IMR-90 (cell line): Measurements from ENCODE around the gene ID1. TPM values are rescaled to one million over a fixed set of nuclear protein-coding genes. Genes with fewer than 3 reads are reported as not detected.
A peak's percentile ranks its signal among the peaks of the same experiment; 100 is the strongest.

ENCODE experiments used
- ATAC-seq: fragments of 200-7000 bp; cut with Tn5 transposase; 2 replicates; pipeline ENCODE4 v1.9.1; 2020; ENCODE audit warnings: low read depth, mild to moderate bottlenecking, moderate library complexity
- BruUV-seq: library from RNA; stranded (reverse); fragments of 400-500 nt; replicated peaks from 2 replicates; lab custom pipeline; 2021; lab: Mats Ljungman, UMichigan
- CTCF ChIA-PET: fragments of 300-600 bp; formaldehyde crosslinking; extraction: SDS; loops from one replicate; lab custom pipeline; 2021; ENCODE audit warnings: antibody characterized with exemption; lab: Yijun Ruan, JAX
- POLR2A ChIA-PET: fragments of 300-600 bp; sonication (Branson Sonifier 250); formaldehyde crosslinking; loops from one replicate; lab custom pipeline; 2022; ENCODE audit warnings: antibody characterized with exemption; ENCODE audit not compliant: unreplicated experiment; lab: Charles Lee
- DNase-seq: peaks from one replicate; pipeline ENCODE4 v3.0.0; 2013
- H2AFZ ChIP-seq: replicated peaks from 2 replicates; pipeline ENCODE3; 2013; ENCODE audit warnings: low read length, mild to moderate bottlenecking; ENCODE audit not compliant: poor library complexity
- H2AK5ac ChIP-seq: 2 replicates; pipeline ENCODE4 v1.6.1; 2013; ENCODE audit warnings: low read depth, low read length, inconsistent platforms
- H2AK9ac ChIP-seq: replicated peaks from 2 replicates; pipeline ENCODE3; 2013; ENCODE audit warnings: mild to moderate bottlenecking, low read depth, low read length, moderate library complexity; ENCODE audit not compliant: poor library complexity
- H2BK120ac ChIP-seq: 2 replicates; pipeline ENCODE4 v1.6.1; 2013; ENCODE audit warnings: low read depth, low read length, inconsistent platforms
- H2BK15ac ChIP-seq: 3 replicates; pipeline ENCODE4 v1.6.1; 2013; ENCODE audit warnings: low read depth, low read length, inconsistent platforms
- H2BK20ac ChIP-seq: 2 replicates; pipeline ENCODE4 v1.6.1; 2013; ENCODE audit warnings: low read depth, mild to moderate bottlenecking, inconsistent platforms, low read length, moderate library complexity
- H2BK5ac ChIP-seq: 2 replicates; pipeline ENCODE4 v1.6.1; 2013; ENCODE audit warnings: mild to moderate bottlenecking, low read depth, low read length, inconsistent platforms; ENCODE audit not compliant: poor library complexity, severe bottlenecking
- H3K14ac ChIP-seq: replicated peaks from 2 replicates; pipeline ENCODE4 v1.6.1; 2013; ENCODE audit warnings: low read depth, low read length, inconsistent platforms
- H3K18ac ChIP-seq: 2 replicates; pipeline ENCODE4 v1.6.1; 2013; ENCODE audit warnings: low read depth, low read length, control low read depth
- H3K23ac ChIP-seq: 2 replicates; pipeline ENCODE4 v1.6.1; 2013; ENCODE audit warnings: low read depth, low read length, inconsistent platforms
- H3K27ac ChIP-seq: 2 replicates; pipeline ENCODE4 v1.5.1; 2013; ENCODE audit warnings: mild to moderate bottlenecking, control low read depth, low read length; ENCODE audit not compliant: insufficient read depth
- H3K27me3 ChIP-seq: 2 replicates; pipeline ENCODE4 v1.6.1; 2013; ENCODE audit warnings: low read length; ENCODE audit not compliant: control insufficient read depth, insufficient read depth
- H3K36me3 ChIP-seq: 2 replicates; pipeline ENCODE4 v1.6.1; 2013; ENCODE audit warnings: low read length, mixed read lengths; ENCODE audit not compliant: control insufficient read depth, insufficient read depth
- H3K4ac ChIP-seq: 2 replicates; pipeline ENCODE4 v1.6.1; 2013; ENCODE audit warnings: low read depth, low read length, inconsistent platforms
- H3K4me1 ChIP-seq: 2 replicates; pipeline ENCODE4 v1.6.1; 2013; ENCODE audit warnings: low read length, mixed read lengths; ENCODE audit not compliant: control insufficient read depth, insufficient read depth
- H3K4me2 ChIP-seq: 2 replicates; pipeline ENCODE4 v1.6.1; 2013; ENCODE audit warnings: low read depth, mild to moderate bottlenecking, control low read depth, low read length, moderate library complexity
- H3K4me3 ChIP-seq: 2 replicates; pipeline ENCODE4 v1.5.1; 2013; ENCODE audit warnings: low read depth, mild to moderate bottlenecking, control low read depth, low read length, moderate library complexity; ENCODE audit not compliant: insufficient read depth
- H3K56ac ChIP-seq: 2 replicates; pipeline ENCODE4 v1.6.1; 2013; ENCODE audit warnings: low read length, inconsistent platforms; ENCODE audit not compliant: insufficient read depth; ENCODE audit errors: extremely low read depth
- H3K79me1 ChIP-seq, 2 experiments: 2 replicates each; pipeline ENCODE4 v1.6.1; 2013; ENCODE audit warnings: low read length in 2 of 2, inconsistent platforms in 1 of 2, low read depth in 1 of 2
- H3K9ac ChIP-seq: 2 replicates; pipeline ENCODE4 v1.6.1; 2013; ENCODE audit warnings: low read depth, low read length, control low read depth
- H3K9me1 ChIP-seq: 2 replicates; pipeline ENCODE4 v1.6.1; 2013; ENCODE audit warnings: low read length, inconsistent platforms; ENCODE audit not compliant: insufficient read depth
- H3K9me3 ChIP-seq: 2 replicates; pipeline ENCODE4 v1.6.1; 2013; ENCODE audit warnings: low read length; ENCODE audit not compliant: control insufficient read depth, insufficient read depth
- H4K20me1 ChIP-seq: 2 replicates; pipeline ENCODE4 v1.6.1; 2013; ENCODE audit warnings: low read length, inconsistent platforms; ENCODE audit not compliant: insufficient read depth
- H4K5ac ChIP-seq: 2 replicates; pipeline ENCODE4 v1.6.1; 2013; ENCODE audit warnings: mild to moderate bottlenecking, low read depth, low read length, control low read depth
- H4K8ac ChIP-seq, 2 experiments: 2 replicates each; pipeline ENCODE4 v1.6.1; 2013; ENCODE audit warnings: low read depth in 2 of 2, low read length in 2 of 2, control low read depth in 1 of 2, inconsistent platforms in 1 of 2
- H4K91ac ChIP-seq: 2 replicates; pipeline ENCODE4 v1.6.1; 2013; ENCODE audit warnings: low read depth, low read length, inconsistent platforms; ENCODE audit not compliant: insufficient read depth
- BHLHE40 ChIP-seq: fragments of 150-350 bp; IDR thresholded peaks from 2 replicates; pipeline ENCODE4 v1.6.1; 2016; ENCODE audit warnings: mild to moderate bottlenecking, low read depth, low read length
- CEBPB ChIP-seq: IDR thresholded peaks from 2 replicates; pipeline ENCODE4 v1.6.1; 2012; ENCODE audit warnings: low read depth, low read length, improper control_type of control experiment
- CHD1 ChIP-seq: IDR thresholded peaks from 2 replicates; pipeline ENCODE4 v1.6.1; 2012; ENCODE audit warnings: low read depth, low read length, improper control_type of control experiment
- FOS ChIP-seq: fragments of 150-350 bp; IDR thresholded peaks from 2 replicates; pipeline ENCODE4 v1.6.1; 2016; ENCODE audit warnings: low read depth, low read length
- MAFK ChIP-seq: IDR thresholded peaks from 2 replicates; pipeline ENCODE4 v1.6.1; 2012; ENCODE audit warnings: low read depth, low read length, improper control_type of control experiment
- MAZ ChIP-seq: IDR thresholded peaks from 2 replicates; pipeline ENCODE4 v1.6.1; 2012; ENCODE audit warnings: low read depth, mild to moderate bottlenecking, low read length, improper control_type of control experiment, moderate library complexity, borderline replicate concordance
- MXI1 ChIP-seq: IDR thresholded peaks from 2 replicates; pipeline ENCODE4 v1.6.1; 2012; ENCODE audit warnings: low read depth, mild to moderate bottlenecking, low read length, moderate library complexity, borderline replicate concordance
- NFE2L2 ChIP-seq: fragments of 150-350 bp; IDR thresholded peaks from 2 replicates; pipeline ENCODE4 v1.6.1; 2016; ENCODE audit warnings: low read depth, mild to moderate bottlenecking, low read length
- POLR2A ChIP-seq: IDR thresholded peaks from 2 replicates; pipeline ENCODE4 v1.6.1; 2012; ENCODE audit warnings: mild to moderate bottlenecking, low read depth, low read length
- RAD21 ChIP-seq: IDR thresholded peaks from 2 replicates; pipeline ENCODE4 v1.6.1; 2012; ENCODE audit warnings: low read length, improper control_type of control experiment
- RCOR1 ChIP-seq: IDR thresholded peaks from 2 replicates; pipeline ENCODE4 v1.6.1; 2012; ENCODE audit warnings: mild to moderate bottlenecking, low read length, improper control_type of control experiment; ENCODE audit not compliant: insufficient replicate concordance
- RFX5 ChIP-seq: IDR thresholded peaks from 2 replicates; pipeline ENCODE4 v1.8.0; 2012; ENCODE audit warnings: low read depth, mild to moderate bottlenecking, low read length, moderate library complexity
- SMC3 ChIP-seq: fragments of 150-350 bp; IDR thresholded peaks from 2 replicates; pipeline ENCODE4 v1.6.1; 2016; ENCODE audit warnings: low read depth, mild to moderate bottlenecking, antibody characterized with exemption, low read length, moderate library complexity
- WGBS, 2 experiments: methylation state at CpG; one replicate each; pipeline versions ENCODE4 v1.1.5 to v1.1.7; 2013; ENCODE audit warnings: missing lambda C conversion rate in 2 of 2; ENCODE audit not compliant: insufficient read length in 1 of 2; ENCODE audit errors: extremely low coverage in 2 of 2; 5-methylcytosine and 5-hydroxymethylcytosine counted together
- dilution Hi-C: fragments of 300-500 bp; cut with HindIII; formaldehyde crosslinking; loops from one replicate; pipeline ENCODE4 v1.14.3; 2018; ENCODE audit warnings: low sequenced_read_pairs; ENCODE audit not compliant: unreplicated experiment
- in situ Hi-C: fragments of 300-500 bp; cut with MboI; formaldehyde crosslinking; loops from 3 replicates; pipeline ENCODE4 v1.14.3; 2019; ENCODE audit warnings: low sequenced_read_pairs, inconsistent platforms, mixed read lengths
- intact Hi-C: fragments of 100-400 bp; cut with micrococcal nuclease; formaldehyde crosslinking; loops from 2 replicates; pipeline ENCODE4 v1.10.0; 2022
- polyA plus RNA-seq, 3 experiments: library from polyadenylated mRNA; depleted of rRNA; stranded (reverse); fragments of >200 nt; gene quantifications; 2 replicates each; pipeline ENCODE4 v1.2.3, GENCODE V29; 2012; ENCODE audit warnings: low replicate concordance in 1 of 3
- total RNA-seq: library from RNA; depleted of rRNA; stranded (reverse); fragments of >200 nt; gene quantifications from 2 replicates; pipeline ENCODE4 v1.2.3, GENCODE V29; 2012
- TF ChIP-seq, protein P1 (sequence below): fragments of 150-350 bp; IDR thresholded peaks from 2 replicates; pipeline ENCODE4 v1.6.1; 2017; ENCODE audit warnings: mild to moderate bottlenecking, antibody characterized with exemption, low read length, low read depth
- TF ChIP-seq, protein P2 (sequence below): fragments of 150-350 bp; IDR thresholded peaks from 2 replicates; pipeline ENCODE4 v1.6.1; 2016; ENCODE audit warnings: low read depth, mild to moderate bottlenecking, low read length, moderate library complexity, borderline replicate concordance

ID1 gene
- total and polyA plus RNA-seq, 2 of the 4 experiments (the other 2 are of a cell fraction) = 148 to 174 TPM

- H3K4me3 ChIP-seq = no peak overlapping the region
- no peaks in the 10 kb centered on the region for H3K27me3 ChIP-seq
- H3K4me1 ChIP-seq = peaks cover 18% of the 10 kb centered on the region
- POLR2A ChIA-PET = no interaction called here
- H2BK15ac ChIP-seq = peak overlapping the region; percentile 65; the same call in 2 of the 3 replicates
- H2AFZ ChIP-seq = peak overlapping the region; percentile 7
- peaks cover 18% of the 10 kb centered on the region for H3K9me1 ChIP-seq
- peak overlapping the region; percentile 18 for H2AK9ac ChIP-seq
- H4K5ac ChIP-seq = peak overlapping the region; percentile 86
- H2BK20ac ChIP-seq = peak overlapping the region; percentile 89
- in situ Hi-C loops = loop anchor here (5.0 kb wide), 2 partner anchors 48 to 163 kb away; partner anchors contain the start of genes BCL2L1 and ID1
- CTCF ChIA-PET = interaction anchor here (0.6 to 5.9 kb wide), 7 partner anchors 9 to 52 kb away, joined by 3 to 97 read pairs (median 7); partner anchors contain the start of gene ID1
- peak overlapping the region; percentile 65 for H3K23ac ChIP-seq
- H3K4me2 ChIP-seq = no peak overlapping the region
- H3K9ac ChIP-seq = no peak overlapping the region; the same call in 1 of the 2 replicates
- H3K14ac ChIP-seq = peak overlapping the region; percentile 87
- intact Hi-C loops = loop anchor here (2.0 kb wide), 1 partner anchor 163 kb away; the partner anchor contains the start of gene BCL2L1
- peak overlapping the region; percentile 69 for H2BK120ac ChIP-seq
- H3K56ac ChIP-seq = no peak overlapping the region
- TF ChIP-seq MAFK = no peak
- no peak for TF ChIP-seq SMC3
- no peak for TF ChIP-seq MXI1
- no peak for TF ChIP-seq MAZ
- TF ChIP-seq, protein P1, sequence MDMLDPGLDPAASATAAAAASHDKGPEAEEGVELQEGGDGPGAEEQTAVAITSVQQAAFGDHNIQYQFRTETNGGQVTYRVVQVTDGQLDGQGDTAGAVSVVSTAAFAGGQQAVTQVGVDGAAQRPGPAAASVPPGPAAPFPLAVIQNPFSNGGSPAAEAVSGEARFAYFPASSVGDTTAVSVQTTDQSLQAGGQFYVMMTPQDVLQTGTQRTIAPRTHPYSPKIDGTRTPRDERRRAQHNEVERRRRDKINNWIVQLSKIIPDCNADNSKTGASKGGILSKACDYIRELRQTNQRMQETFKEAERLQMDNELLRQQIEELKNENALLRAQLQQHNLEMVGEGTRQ = no peak
- no peak for TF ChIP-seq RFX5
- TF ChIP-seq RAD21 = no peak
- no peak for TF ChIP-seq FOS
- no peak; the same call in 1 of the 2 replicates for TF ChIP-seq POLR2A
- no peak for TF ChIP-seq RCOR1
- TF ChIP-seq, protein P2, sequence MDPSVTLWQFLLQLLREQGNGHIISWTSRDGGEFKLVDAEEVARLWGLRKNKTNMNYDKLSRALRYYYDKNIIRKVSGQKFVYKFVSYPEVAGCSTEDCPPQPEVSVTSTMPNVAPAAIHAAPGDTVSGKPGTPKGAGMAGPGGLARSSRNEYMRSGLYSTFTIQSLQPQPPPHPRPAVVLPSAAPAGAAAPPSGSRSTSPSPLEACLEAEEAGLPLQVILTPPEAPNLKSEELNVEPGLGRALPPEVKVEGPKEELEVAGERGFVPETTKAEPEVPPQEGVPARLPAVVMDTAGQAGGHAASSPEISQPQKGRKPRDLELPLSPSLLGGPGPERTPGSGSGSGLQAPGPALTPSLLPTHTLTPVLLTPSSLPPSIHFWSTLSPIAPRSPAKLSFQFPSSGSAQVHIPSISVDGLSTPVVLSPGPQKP = no peak
- no peak for TF ChIP-seq CEBPB
- TF ChIP-seq NFE2L2 = no peak
- no peak for TF ChIP-seq BHLHE40
- TF ChIP-seq CHD1 = no peak
- ATAC-seq = no peak
- peak overlapping the region; percentile 91 for H3K4ac ChIP-seq
- peaks cover 45% of the 10 kb centered on the region for H3K36me3 ChIP-seq
- WGBS, 2 experiments = 100% methylated on average over 1 of the region's 2 CpGs; no CpG with 5 or more reads in 1 of the 2 experiments
- BruUV-seq = no TSS peak
- peak overlapping the region; percentile 76; the same call in 1 of the 2 replicates for H3K27ac ChIP-seq
- DNase-seq = no peak
- peak overlapping the region; percentile 34; the same call in 1 of the 2 replicates for H3K18ac ChIP-seq
- H3K79me1 ChIP-seq = peaks cover 10 to 52% of the 10 kb centered on the region in 2 experiments
- dilution Hi-C loops = no loop called here
- peak overlapping the region; percentile 95 for H2AK5ac ChIP-seq
- no peaks in the 10 kb centered on the region for H3K9me3 ChIP-seq
- peaks cover 18% of the 10 kb centered on the region for H4K20me1 ChIP-seq
- peak overlapping the region; percentile 59 to 90; a peak in 3 of 4 replicates for H4K8ac ChIP-seq
- H4K91ac ChIP-seq = peak overlapping the region; percentile 63
- H2BK5ac ChIP-seq = peak overlapping the region; percentile 89
Measured at GRCh38 chr20:31559704-31560093, 45.4 kb upstream of the ID1 start.
